B cell (primary cell): ENCODE results near the gene SHISAL2A. TPM values are rescaled to one million over a fixed set of nuclear protein-coding genes. Genes with fewer than 3 reads are reported as not detected.

Source experiments
- ATAC-seq: fragments of 200-7000 bp; cut with Tn5 transposase; one replicate; pipeline ENCODE4 v1.10.0; 2021; ENCODE audit warnings: low read depth, mild to moderate bottlenecking, moderate number of reproducible peaks, moderate library complexity
- CTCF ChIA-PET: fragments of 350-600 bp; sonication (Branson Sonifier 250); formaldehyde crosslinking; loops from one replicate; lab custom pipeline; 2021; ENCODE audit warnings: antibody characterized with exemption, inconsistent platforms; lab: Charles Lee
- POLR2A ChIA-PET: fragments of 350-600 bp; sonication (Branson Sonifier 250); formaldehyde crosslinking; loops from one replicate; lab custom pipeline; 2021; ENCODE audit warnings: antibody characterized with exemption; lab: Charles Lee
- DNase-seq: peaks from one replicate; pipeline ENCODE4 v3.0.0; 2013
- H2AFZ ChIP-seq: 2 replicates; pipeline ENCODE4 v1.6.1; 2012; ENCODE audit warnings: mild to moderate bottlenecking, low read depth, low read length; ENCODE audit not compliant: insufficient read depth, poor library complexity, severe bottlenecking
- H3K27ac ChIP-seq, 2 donors: 1 replicate in 1 of 2; 2 replicates in 1 of 2; pipeline ENCODE4 v1.5.1; 2012 to 2013; ENCODE audit warnings: low read length in 2 of 2, mild to moderate bottlenecking in 2 of 2, moderate library complexity in 1 of 2
- H3K27me3 ChIP-seq, 4 experiments: fragments of 200-600 bp in 1 of 4; sonication (generic) in 1 of 4; replicated peaks in 1 of 4; 1 replicate in 2 of 4; 2 replicates in 2 of 4; pipeline versions ENCODE4 v1.6.1 to v1.7.0; 2013 to 2016; ENCODE audit warnings: low read length in 3 of 4, mild to moderate bottlenecking in 2 of 4, mixed read lengths in 1 of 4, moderate library complexity in 1 of 4; ENCODE audit not compliant: insufficient read depth in 4 of 4, control insufficient read depth in 3 of 4; ENCODE audit errors: control extremely low read depth in 1 of 4
- H3K36me3 ChIP-seq, 2 experiments: replicated peaks in 1 of 2; 1 replicate in 1 of 2; 2 replicates in 1 of 2; pipeline versions ENCODE4 v1.6.1 to v1.7.1; 2013; ENCODE audit warnings: low read length in 1 of 2; ENCODE audit not compliant: insufficient read depth in 2 of 2, control insufficient read depth in 1 of 2; ENCODE audit errors: control extremely low read depth in 1 of 2, extremely low read depth in 1 of 2
- H3K4me1 ChIP-seq, 2 donors: fragments of 200-600 bp in 1 of 2; sonication (generic) in 1 of 2; 1 replicate in 1 of 2; 2 replicates in 1 of 2; pipeline versions ENCODE4 v1.5.1 to v1.6.1; 2013 to 2017; ENCODE audit warnings: low read length in 2 of 2; ENCODE audit not compliant: control insufficient read depth in 2 of 2, insufficient read depth in 2 of 2
- H3K4me2 ChIP-seq: replicated peaks from 2 replicates; pipeline ENCODE3; 2012; ENCODE audit warnings: mild to moderate bottlenecking, low read depth, low read length; ENCODE audit not compliant: poor library complexity, severe bottlenecking
- H3K4me3 ChIP-seq, 5 experiments: fragments of 200-600 bp in 1 of 5; sonication (generic) in 1 of 5; 1 replicate in 3 of 5; 2 replicates in 2 of 5; pipeline versions ENCODE4 v1.5.1 to v1.7.0; 2011 to 2016; ENCODE audit warnings: low read length in 4 of 5, mild to moderate bottlenecking in 4 of 5, low read depth in 2 of 5, control low read depth in 1 of 5, moderate library complexity in 1 of 5; ENCODE audit not compliant: insufficient read depth in 1 of 5; ENCODE audit errors: control extremely low read depth in 1 of 5, extremely low read depth in 1 of 5
- H3K79me2 ChIP-seq: fragments of 200-600 bp; sonication (generic); one replicate; pipeline ENCODE4 v1.6.0; 2016; ENCODE audit warnings: low read length; ENCODE audit not compliant: control insufficient read depth, insufficient read depth
- H3K9ac ChIP-seq: fragments of 200-600 bp; sonication (generic); 2 replicates; pipeline ENCODE4 v1.6.1; 2017; ENCODE audit warnings: mild to moderate bottlenecking, low read length, moderate library complexity
- H3K9me3 ChIP-seq, 3 donors: one replicate each; pipeline versions ENCODE4 v1.6.1 to v1.7.1; 2013; ENCODE audit warnings: low read length in 2 of 3; ENCODE audit not compliant: control insufficient read depth in 2 of 3, insufficient read depth in 1 of 3; ENCODE audit errors: control extremely low read depth in 1 of 3
- H4K20me1 ChIP-seq: 2 replicates; pipeline ENCODE4 v1.6.0; 2012; ENCODE audit warnings: mild to moderate bottlenecking, low read length; ENCODE audit not compliant: insufficient read depth, control insufficient read depth, poor library complexity, severe bottlenecking
- H3K27ac Mint-ChIP-seq: one replicate; pipeline ENCODE4 v1.8.0; 2021; ENCODE audit warnings: mixed read lengths
- H3K27me3 Mint-ChIP-seq: one replicate; pipeline ENCODE4 v1.8.0; 2021; ENCODE audit warnings: mixed read lengths
- H3K4me1 Mint-ChIP-seq: one replicate; pipeline ENCODE4 v1.8.0; 2021; ENCODE audit warnings: mixed read lengths
- H3K4me3 Mint-ChIP-seq: one replicate; pipeline ENCODE4 v1.8.0; 2021; ENCODE audit warnings: mixed read lengths
- H3K9me3 Mint-ChIP-seq: one replicate; pipeline ENCODE4 v1.8.0; 2022; ENCODE audit warnings: mixed read lengths; ENCODE audit not compliant: insufficient read depth
- EZH2 ChIP-seq: IDR thresholded peaks from 2 replicates; pipeline ENCODE4 v1.6.1; 2012; ENCODE audit warnings: borderline replicate concordance, low read depth, mild to moderate bottlenecking, moderate library complexity, low read length; ENCODE audit not compliant: insufficient read depth, poor library complexity, severe bottlenecking
- WGBS: methylation state at CpG from one replicate; pipeline ENCODE4 v1.1.5; 2013; ENCODE audit warnings: missing lambda C conversion rate; ENCODE audit not compliant: insufficient coverage; 5-methylcytosine and 5-hydroxymethylcytosine counted together
- intact Hi-C: fragments of 100-400 bp; cut with micrococcal nuclease; formaldehyde crosslinking; loops from one replicate; pipeline ENCODE4 v1.10.0; 2022
- polyA plus RNA-seq: library from polyadenylated mRNA; depleted of rRNA; stranded (reverse); fragments of >200 nt; gene quantifications from 2 replicates; pipeline ENCODE4 v1.2.3, GENCODE V29; 2012
- total RNA-seq, 2 donors: library from RNA; stranded (reverse); fragments of 120-200 nt in 1 of 2; gene quantifications; 1 replicate in 1 of 2; 2 replicates in 1 of 2; pipeline versions ENCODE4 v1.2.3 to v1.2.4, GENCODE V29; 2013 to 2022
- TF ChIP-seq, protein P1 (sequence below): fragments of 200-600 bp; IDR thresholded peaks from one replicate; pipeline ENCODE4 v1.8.0; 2022; ENCODE audit warnings: antibody characterized with exemption, mild to moderate bottlenecking

Gene SHISAL2A
- total and polyA plus RNA-seq, 2 donors (not counting 1 experiment from before 2014, with no cell fraction given), result 63.3 to 91.0 TPM

DNA sequence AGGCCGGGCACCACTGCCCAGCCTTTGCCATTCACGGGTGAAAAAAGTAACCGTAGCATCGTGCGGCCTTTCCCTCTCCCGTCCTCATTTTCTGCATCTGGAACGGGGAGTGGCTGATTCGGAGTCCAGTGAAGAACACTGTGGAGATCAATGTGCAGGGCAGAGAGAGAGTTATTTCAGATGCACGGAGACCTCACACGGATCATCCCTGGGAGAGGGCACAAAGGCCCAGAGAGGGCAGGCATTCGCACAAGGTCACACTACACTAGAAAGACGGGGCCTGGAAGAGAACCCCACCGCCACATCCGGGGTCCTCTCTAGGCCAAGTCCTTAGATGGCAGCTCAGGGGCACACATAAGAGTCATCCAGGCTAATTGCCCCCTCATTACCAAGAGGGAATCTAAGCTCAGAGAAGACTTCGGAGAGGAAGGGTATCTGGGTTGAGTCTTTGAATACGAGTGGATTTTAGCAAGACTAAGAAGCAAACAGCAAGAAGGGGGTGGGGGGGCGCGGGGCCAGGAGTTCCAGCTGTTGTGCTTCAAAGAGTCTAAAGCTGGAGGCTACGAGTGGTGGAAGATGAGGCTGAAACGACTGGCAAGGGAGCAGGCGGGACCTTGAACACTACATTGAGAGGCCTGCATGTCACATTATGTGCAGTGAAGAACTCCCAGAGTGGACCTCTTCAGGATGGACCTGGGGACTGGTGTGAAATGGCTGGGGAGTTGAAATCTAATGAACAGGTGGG is 29.9 kb upstream of the SHISAL2A start:
- Histone ChIP-seq H3K9me3 (no peaks in the 10 kb centered on the region), H3K27me3 (no peaks in the 10 kb centered on the region), H3K36me3 (peaks cover 0 to 18% of the 10 kb centered on the region in 2 experiments), H3K4me3 (peak overlapping the region; percentile 60 to 70 (median 62)), H3K4me1 (peaks cover 34 to 46% of the 10 kb centered on the region in 2 donors), H4K20me1 (no peaks in the 10 kb centered on the region), H3K4me2 (peak overlapping the region; percentile 93), H3K79me2 (peaks cover 55% of the 10 kb centered on the region), H3K27ac (peak overlapping the region; percentile 42 to 73), H3K9ac (peak overlapping the region; percentile 84), H2AFZ (peak overlapping the region; percentile 94)
- Mint-ChIP-seq H3K4me3 (peak overlapping the region; percentile 93), H3K9me3 (no peaks in the 10 kb centered on the region), H3K27me3 (no peaks in the 10 kb centered on the region), H3K27ac (peak overlapping the region; percentile 93), H3K4me1 (peaks cover 50% of the 10 kb centered on the region)
- intact Hi-C loops, result loop anchor here (1.0 to 5.0 kb wide), 5 partner anchors 29 to 84 kb away; partner anchors contain the start of gene TUT4
- DNase-seq (no peak), ATAC-seq (no peak)
- ChIA-PET POLR2A (interaction anchor here (0.8 to 3.5 kb wide), 6 partner anchors 10 to 70 kb away, joined by 3 to 31 read pairs (median 4); partner anchors contain the start of gene TUT4), CTCF (interaction anchor here (1.0 kb wide), 2 partner anchors 34 to 84 kb away, joined by 3 to 4 read pairs; no protein-coding TSS in a partner anchor)
- TF ChIP-seq, protein P1, sequence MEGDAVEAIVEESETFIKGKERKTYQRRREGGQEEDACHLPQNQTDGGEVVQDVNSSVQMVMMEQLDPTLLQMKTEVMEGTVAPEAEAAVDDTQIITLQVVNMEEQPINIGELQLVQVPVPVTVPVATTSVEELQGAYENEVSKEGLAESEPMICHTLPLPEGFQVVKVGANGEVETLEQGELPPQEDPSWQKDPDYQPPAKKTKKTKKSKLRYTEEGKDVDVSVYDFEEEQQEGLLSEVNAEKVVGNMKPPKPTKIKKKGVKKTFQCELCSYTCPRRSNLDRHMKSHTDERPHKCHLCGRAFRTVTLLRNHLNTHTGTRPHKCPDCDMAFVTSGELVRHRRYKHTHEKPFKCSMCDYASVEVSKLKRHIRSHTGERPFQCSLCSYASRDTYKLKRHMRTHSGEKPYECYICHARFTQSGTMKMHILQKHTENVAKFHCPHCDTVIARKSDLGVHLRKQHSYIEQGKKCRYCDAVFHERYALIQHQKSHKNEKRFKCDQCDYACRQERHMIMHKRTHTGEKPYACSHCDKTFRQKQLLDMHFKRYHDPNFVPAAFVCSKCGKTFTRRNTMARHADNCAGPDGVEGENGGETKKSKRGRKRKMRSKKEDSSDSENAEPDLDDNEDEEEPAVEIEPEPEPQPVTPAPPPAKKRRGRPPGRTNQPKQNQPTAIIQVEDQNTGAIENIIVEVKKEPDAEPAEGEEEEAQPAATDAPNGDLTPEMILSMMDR, result no peak
- TF ChIP-seq EZH2, result no peak
- 44% methylated on average over 21 of the region's 21 CpGs for whole genome bisulfite sequencing
